Measurements from ENCODE around the gene MCCC1. TPM values are rescaled to one million over a fixed set of nuclear protein-coding genes. Genes with fewer than 3 reads are reported as not detected.
"Not testable (repeated sequence)": the region's sequence is repeated elsewhere in the genome, so short reads cannot be mapped to it uniquely, and the experiment has no call there.

Gene MCCC1
- polyA plus RNA-seq, 4 donors: 52.5 to 75.5 (median 61.8) TPM

- DNase-seq (ENCODE audit: low read depth in 4 of 4, low spot score in 2 of 4): not testable (repeated sequence)
These were observed 105.7 kb downstream of the MCCC1 start for GRCh38 chr3:182993486-182994201.

DNA sequence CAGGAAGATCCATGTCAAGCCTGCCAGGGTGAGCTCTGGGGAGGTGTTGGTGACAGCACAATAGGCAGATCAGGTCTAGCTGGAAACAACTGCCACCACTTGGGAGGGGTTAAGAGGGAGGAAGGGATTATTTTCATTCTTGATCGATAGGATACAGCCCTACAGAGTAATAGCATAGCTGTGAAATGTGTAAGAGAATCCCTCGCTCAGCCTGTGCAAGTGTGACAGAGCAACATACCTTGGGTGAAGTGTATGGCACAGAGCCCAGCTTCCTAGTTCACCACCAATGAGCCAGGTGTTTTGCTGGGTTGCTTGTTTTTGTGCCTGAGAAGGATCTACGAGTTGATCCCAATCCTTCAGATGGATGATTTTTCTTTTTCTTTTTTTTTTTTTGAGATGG lies 109.7 kb downstream of the MCCC1 start:
- no peak for DNase-seq (ENCODE audit: low read depth in 4 of 4, low spot score in 2 of 4)

DNA sequence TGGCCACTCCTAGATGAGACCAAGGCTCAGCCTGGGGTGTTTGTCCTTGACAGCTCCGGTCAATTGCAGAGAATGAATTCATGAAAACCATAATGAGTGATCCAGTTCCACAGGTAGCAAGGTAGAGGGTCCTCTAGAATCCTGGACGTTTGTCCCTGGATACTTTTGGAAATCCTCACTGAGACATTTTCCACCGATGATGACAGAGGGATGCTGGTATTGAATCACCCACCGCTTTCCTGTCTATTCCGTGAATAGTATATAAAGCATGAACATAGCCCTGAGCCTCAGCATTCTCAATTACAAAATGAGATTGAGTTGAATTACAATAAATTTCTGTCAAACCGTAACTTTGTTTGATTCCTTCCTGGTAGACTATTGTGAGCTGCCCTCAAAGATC lies 113.3 kb downstream of the MCCC1 start:
- no peak for DNase-seq (ENCODE audit: low read depth in 4 of 4, low spot score in 2 of 4)

DNA sequence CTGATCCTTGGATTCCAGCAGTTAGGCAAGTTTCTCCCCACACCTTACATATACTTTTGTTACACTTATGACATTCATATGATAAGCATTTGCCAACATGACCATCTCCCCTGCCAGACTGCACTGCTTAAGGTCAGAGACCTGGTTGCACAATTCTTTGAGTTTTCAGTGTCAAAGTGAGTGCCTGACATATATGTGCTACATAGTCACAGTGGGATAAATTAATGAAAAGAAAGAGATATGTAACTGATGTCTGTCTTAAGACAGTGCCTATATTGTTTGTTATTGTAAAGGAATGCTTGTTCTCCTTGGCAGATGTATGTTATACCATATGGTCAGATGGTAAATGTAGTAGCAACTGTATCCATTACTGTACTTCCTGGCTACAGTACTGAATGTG lies 115.4 kb downstream of the MCCC1 start:
- DNase-seq (ENCODE audit: low read depth in 4 of 4, low spot score in 2 of 4): no peak

- no peak for DNase-seq (ENCODE audit: low read depth in 4 of 4, low spot score in 2 of 4)
These were observed 118.3 kb downstream of the MCCC1 start for GRCh38 chr3:182981038-182981380.

GRCh38 chr3:182980204-182981037 lies 118.9 kb downstream of the MCCC1 start, which contains the start of gene DCUN1D1:
Gene DCUN1D1, minus strand, starts transcription at chr3:182980538. Its CDS starts 49 bp downstream, at chr3:182980489.
- DNase-seq (ENCODE audit: low read depth in 4 of 4, low spot score in 2 of 4): peak in 2 of 4 donors; percentile 64 to 66

DNA sequence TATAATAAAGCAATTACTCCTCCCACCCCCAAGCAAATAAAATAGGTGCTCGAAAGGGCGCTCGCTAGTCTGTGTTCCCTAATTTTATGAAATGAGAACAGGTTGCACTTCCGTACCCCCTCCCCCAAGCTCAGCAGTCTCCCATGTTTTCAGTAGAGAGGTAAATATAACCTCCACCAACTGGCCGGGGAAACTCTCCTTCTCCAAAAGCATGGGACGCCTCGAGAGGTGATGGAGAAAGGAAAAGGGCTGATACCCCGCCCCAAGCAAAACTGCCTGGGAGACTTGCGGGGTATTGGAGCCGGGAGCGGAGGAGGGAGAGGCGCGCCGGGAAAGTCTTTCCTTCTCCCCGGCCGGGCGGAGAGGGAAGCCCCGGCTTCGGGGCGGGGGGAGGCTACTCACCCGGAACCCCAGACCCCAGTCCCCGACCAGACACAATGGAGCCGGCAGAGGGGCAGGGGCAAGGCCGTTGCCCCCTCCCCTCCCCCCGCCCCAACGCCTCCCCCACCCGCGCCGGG lies 119.6 kb downstream of the MCCC1 start:
- DNase-seq (ENCODE audit: low read depth in 4 of 4, low spot score in 2 of 4): peak in 1 of 4 donors; percentile 28

DNA sequence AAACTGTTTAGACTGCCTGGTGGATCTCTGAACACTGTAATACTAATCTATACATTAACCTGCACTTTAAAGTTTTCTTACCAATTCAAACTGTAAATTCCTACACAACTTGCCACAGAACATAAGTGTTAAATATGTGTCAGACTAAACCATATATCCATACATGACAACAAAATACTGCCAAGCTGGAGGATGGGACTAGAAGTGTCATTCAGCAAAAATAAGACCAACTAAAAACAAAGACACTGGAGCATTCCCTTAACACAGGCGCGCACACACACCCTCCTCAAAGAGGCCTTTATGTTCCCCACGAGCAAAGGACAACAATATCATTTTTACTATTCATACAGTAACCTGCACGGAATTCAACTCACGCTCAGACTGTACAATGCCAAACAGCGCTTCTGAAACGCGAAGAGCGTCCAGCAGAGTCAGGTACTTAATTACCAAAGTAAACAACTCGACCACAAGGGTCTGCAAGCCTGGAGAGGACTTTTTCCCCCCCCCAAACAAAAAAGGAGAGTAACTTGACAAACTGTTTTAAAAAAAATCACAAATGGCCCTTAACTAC lies 120.1 kb downstream of the MCCC1 start:
- no peak for DNase-seq (ENCODE audit: low read depth in 4 of 4, low spot score in 2 of 4)

GRCh38 chr3:182978387-182978786 lies 120.9 kb downstream of the MCCC1 start:
- DNase-seq (ENCODE audit: low read depth in 4 of 4, low spot score in 2 of 4): no peak

GRCh38 chr3:182973047-182973446 lies 126.2 kb downstream of the MCCC1 start:
- DNase-seq (ENCODE audit: low read depth in 4 of 4, low spot score in 2 of 4): no peak

DNA sequence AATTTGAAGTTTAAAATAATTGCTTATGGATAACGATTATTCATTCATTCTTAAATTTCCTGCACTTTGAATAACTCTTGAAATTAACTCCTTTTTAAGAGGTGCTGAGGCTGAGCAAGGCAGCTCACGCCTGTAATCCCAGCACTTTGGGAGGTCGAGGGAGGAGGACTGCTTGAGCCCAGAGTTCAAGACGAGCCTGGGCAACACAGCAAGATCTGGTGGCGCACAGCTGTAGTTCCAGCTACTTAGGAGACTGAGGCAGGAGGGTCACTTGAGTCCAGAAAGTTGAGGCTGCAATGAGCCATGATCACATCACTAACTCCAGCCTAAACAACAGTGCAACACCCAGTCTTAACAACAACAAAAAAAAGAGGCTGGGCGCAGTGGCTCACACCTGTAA lies 126.9 kb downstream of the MCCC1 start:
- DNase-seq (ENCODE audit: low read depth in 4 of 4, low spot score in 2 of 4): no peak

DNA sequence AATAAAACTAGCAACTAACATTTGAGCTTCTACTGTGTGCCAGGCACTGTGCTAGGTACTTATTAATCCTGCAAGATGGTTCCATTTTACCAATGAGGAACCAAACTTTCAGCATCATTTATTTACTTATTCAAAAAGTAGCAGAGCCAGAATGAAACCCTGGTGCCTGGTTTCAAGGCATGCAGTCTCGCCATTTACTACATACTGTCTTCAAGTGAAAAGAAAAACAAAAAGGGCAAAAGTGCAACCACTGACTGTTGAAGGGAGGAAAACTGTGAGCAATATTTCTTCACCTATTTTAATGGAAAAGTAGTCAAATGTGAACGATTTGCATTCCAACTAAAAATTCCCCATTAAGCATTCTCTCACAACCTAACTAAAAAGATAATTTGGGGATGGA lies 127.7 kb downstream of the MCCC1 start:
- DNase-seq (ENCODE audit: low read depth in 4 of 4, low spot score in 2 of 4): peak in 1 of 4 donors; percentile 28

GRCh38 chr3:182970811-182971418 lies 128.4 kb downstream of the MCCC1 start:
- no peak for DNase-seq (ENCODE audit: low read depth in 4 of 4, low spot score in 2 of 4)

DNA sequence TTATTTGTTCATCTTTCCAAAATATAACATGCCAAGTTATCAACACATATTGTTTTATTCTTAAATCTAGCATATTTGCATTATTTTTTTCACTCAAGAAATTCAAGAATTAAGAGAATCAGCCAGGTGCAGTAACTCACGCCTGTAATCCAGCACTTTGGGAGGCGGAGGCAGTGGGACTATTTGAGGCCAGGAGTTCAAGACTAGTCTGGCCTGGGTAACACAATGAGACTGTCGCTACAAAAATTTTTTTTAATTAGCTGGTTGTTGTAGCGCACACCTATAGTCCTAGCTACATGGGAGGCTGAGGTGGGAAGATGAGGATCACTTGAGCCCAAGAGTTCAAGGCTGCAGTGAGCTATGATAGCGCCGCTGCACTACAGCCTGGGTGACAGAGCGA lies 129.4 kb downstream of the MCCC1 start:
- no peak for DNase-seq (ENCODE audit: low read depth in 4 of 4, low spot score in 2 of 4)

DNA sequence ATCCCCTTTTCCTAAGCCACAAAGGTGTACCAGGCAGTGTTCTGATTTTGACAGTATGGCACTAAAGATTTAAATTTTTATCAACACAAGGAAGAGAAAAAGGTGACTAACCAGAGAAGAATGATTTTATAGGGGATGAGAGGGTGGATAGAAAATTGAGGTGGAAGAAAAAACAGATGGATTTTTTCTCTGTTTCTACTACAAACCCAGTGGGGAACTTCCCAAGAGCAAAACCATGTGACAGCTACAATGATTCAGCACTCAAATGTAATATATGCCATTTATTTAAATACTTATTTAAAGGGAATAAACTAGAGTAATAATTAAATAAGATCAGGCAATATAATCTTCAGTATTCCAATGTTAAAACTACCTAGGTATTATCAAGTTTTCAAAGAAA lies 130.0 kb downstream of the MCCC1 start:
- DNase-seq (ENCODE audit: low read depth in 4 of 4, low spot score in 2 of 4): no peak

GRCh38 chr3:182967218-182968204 lies 131.8 kb downstream of the MCCC1 start:
- no peak for DNase-seq (ENCODE audit: low read depth in 4 of 4, low spot score in 2 of 4)

GRCh38 chr3:182965861-182966366 lies 133.4 kb downstream of the MCCC1 start:
- no peak for DNase-seq (ENCODE audit: low read depth in 4 of 4, low spot score in 2 of 4)
